ENCODE results near the gene TGFB3. TPM values are rescaled to one million over a fixed set of nuclear protein-coding genes. Genes with fewer than 3 reads are reported as not detected.

TGFB3 gene
- total RNA-seq, 4 donors from 2014 or later = 2.8 to 4.7 (median 3.6) TPM

DNA sequence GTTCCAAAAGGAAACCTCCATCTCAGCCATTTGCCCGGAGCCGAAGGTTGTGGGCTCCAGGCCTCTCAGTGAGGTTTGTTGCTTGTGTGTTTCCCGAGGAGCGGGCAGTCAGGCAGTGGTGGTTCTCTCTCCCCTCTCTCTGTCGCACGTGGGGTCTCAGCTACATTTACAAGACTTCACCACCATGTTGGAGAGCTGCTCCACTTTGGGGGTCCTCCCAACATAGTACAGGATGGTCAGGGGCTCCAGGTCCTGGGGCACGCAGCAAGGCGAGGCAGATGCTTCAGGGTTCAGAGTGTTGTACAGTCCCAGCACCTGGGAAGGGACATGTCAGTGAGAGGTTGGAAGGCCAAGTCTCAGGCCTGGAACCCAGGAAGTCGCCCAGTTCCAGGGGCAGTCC, 22.8 kb downstream of the TGFB3 start:
- WGBS, 2 donors = 95% methylated on average over 9 of the region's 9 CpGs
- no peak overlapping the region for H3K4me3 ChIP-seq (ENCODE audit: low read depth, poor library complexity, severe bottlenecking)
- intact Hi-C loops (cut with DNase I; ENCODE audit: low total_unique reads) = no loop called here
- no peak for DNase-seq (ENCODE audit: low spot score in 2 of 2)
- no peak for TF ChIP-seq POLR2A (IDR thresholded peaks at IDR 0.05)
- TF ChIP-seq, protein P1, sequence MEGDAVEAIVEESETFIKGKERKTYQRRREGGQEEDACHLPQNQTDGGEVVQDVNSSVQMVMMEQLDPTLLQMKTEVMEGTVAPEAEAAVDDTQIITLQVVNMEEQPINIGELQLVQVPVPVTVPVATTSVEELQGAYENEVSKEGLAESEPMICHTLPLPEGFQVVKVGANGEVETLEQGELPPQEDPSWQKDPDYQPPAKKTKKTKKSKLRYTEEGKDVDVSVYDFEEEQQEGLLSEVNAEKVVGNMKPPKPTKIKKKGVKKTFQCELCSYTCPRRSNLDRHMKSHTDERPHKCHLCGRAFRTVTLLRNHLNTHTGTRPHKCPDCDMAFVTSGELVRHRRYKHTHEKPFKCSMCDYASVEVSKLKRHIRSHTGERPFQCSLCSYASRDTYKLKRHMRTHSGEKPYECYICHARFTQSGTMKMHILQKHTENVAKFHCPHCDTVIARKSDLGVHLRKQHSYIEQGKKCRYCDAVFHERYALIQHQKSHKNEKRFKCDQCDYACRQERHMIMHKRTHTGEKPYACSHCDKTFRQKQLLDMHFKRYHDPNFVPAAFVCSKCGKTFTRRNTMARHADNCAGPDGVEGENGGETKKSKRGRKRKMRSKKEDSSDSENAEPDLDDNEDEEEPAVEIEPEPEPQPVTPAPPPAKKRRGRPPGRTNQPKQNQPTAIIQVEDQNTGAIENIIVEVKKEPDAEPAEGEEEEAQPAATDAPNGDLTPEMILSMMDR (IDR thresholded peaks at IDR 0.05) = no peak

DNA sequence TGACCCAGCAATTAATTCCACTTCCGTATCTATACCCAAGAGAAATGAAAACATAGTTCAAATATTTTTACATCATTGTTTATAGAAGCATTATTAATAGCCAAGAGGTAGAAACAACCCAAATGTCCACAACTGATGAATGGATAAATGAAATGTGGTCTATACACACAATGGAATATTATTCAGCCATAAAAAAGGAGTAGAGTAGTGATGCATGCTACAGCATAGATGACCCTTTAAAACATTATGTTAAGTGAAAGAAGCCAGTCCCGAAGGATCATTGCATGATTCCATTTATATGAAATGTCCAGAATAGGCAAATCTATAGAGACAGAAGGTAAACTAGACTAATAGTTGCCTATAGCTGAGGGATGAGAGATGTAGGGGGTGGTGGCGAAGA, 29.3 kb downstream of the TGFB3 start:
- intact Hi-C loops (cut with DNase I; ENCODE audit: low total_unique reads) = no loop called here
- no peak overlapping the region for H3K4me3 ChIP-seq (ENCODE audit: low read depth, poor library complexity, severe bottlenecking)
- TF ChIP-seq POLR2A (IDR thresholded peaks at IDR 0.05) = no peak
- TF ChIP-seq, protein P1 (IDR thresholded peaks at IDR 0.05) = no peak
- no peak for DNase-seq (ENCODE audit: low spot score in 2 of 2)
- 96% methylated on average over 3 of the region's 3 CpGs for WGBS, 2 donors

DNA sequence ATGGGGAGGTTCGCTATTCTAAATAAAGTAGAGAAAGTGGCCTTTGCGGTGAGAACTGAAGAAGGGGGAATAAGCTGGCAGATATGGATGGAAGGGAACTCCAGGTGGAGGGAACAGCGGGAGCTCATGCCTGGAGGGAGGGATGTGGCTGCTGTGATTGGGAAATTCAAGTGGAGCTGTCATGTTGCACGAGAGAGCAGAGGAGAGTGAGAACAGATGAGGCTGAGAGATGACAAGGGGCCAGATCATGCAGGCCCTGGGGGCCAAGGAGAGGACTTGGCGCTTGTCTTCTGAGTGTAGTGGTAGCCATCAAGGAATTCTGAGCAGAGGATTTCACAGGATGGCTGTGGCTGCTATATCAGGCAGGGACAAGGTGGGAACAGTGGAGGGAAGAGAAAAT, 35.0 kb downstream of the TGFB3 start:
- TF ChIP-seq, protein P1 (IDR thresholded peaks at IDR 0.05) = no peak
- TF ChIP-seq POLR2A (IDR thresholded peaks at IDR 0.05) = no peak
- intact Hi-C loops (cut with DNase I; ENCODE audit: low total_unique reads) = no loop called here
- H3K4me3 ChIP-seq (ENCODE audit: low read depth, poor library complexity, severe bottlenecking) = no peak overlapping the region
- 80% methylated on average over 5 of the region's 5 CpGs for WGBS, 2 donors
- DNase-seq (ENCODE audit: low spot score in 2 of 2) = no peak

DNA sequence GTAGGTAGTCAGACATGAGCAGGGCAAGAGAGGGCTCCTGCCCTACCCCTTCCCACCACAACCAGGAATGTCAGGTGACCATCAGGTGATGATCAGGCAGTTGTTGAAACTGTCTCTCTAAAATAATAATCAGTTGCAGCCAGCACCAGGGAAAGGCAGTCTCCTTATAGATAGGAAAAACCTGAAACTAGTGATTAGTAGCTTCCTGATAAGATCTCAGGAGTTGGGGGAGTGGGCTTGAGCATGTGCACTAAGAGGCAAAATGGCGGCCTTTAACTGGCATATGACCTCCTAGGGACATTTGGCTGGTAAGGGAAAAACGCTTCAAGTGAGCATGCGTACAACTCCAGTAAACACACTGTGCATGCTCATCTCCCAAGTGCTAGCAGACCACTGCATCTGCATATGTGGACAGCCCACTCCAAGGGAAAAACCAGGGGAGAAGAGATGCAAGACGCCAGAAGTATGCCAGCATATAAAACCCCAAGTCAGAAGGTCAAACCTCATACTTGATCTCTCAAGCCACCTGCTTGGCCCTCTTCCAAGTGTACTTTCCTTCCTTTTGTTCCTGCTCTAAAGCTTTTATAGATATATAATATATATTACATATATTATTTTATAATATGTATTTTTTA, 37.1 kb downstream of the TGFB3 start:
- TF ChIP-seq, protein P1 (IDR thresholded peaks at IDR 0.05) = no peak
- TF ChIP-seq POLR2A (IDR thresholded peaks at IDR 0.05) = no peak
- WGBS, 2 donors = 90 to 92% methylated on average over 4 of the region's 4 CpGs
- H3K4me3 ChIP-seq (ENCODE audit: low read depth, poor library complexity, severe bottlenecking) = no peak overlapping the region
- DNase-seq (ENCODE audit: low spot score in 2 of 2) = no peak
- intact Hi-C loops (cut with DNase I; ENCODE audit: low total_unique reads) = no loop called here

DNA sequence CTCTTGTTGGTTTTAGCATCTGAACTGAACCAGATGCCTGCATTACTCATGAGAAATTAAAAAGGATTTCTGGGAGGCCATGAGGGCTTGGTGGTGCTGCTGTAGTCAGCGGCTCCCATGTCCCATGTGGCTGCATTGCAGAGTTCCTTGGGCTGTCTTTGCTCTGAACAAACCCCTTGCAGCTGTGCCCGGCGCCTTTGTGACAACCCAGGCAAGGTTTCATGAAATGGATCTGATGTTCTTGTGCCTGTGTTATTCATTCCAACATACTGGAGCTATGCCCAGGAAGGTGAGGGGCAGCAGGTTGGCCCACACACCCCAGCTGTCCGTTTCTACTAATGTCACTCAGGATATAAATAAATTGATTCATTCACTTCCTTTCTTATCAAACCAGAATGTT, 40.8 kb downstream of the TGFB3 start:
- TF ChIP-seq, protein P1 (IDR thresholded peaks at IDR 0.05) = no peak
- no peak for TF ChIP-seq POLR2A (IDR thresholded peaks at IDR 0.05)
- no peak overlapping the region for H3K4me3 ChIP-seq (ENCODE audit: low read depth, poor library complexity, severe bottlenecking)
- intact Hi-C loops (cut with DNase I; ENCODE audit: low total_unique reads) = no loop called here
- 80 to 83% methylated on average over 4 of the region's 4 CpGs for WGBS, 2 donors
- no peak for DNase-seq (ENCODE audit: low spot score in 2 of 2)

- WGBS, 2 donors = 76 to 84% methylated on average over 1 of the region's 1 CpG
Measured at GRCh38 chr14:75939200-75939599, 42.6 kb downstream of the TGFB3 start.

More at GRCh38 chr14:75939200-75939599, 42.6 kb downstream of the TGFB3 start:
- no peak overlapping the region for H3K4me3 ChIP-seq (ENCODE audit: low read depth, poor library complexity, severe bottlenecking)
- DNase-seq (ENCODE audit: low spot score in 2 of 2) = no peak
- no peak for TF ChIP-seq POLR2A (IDR thresholded peaks at IDR 0.05)
- TF ChIP-seq, protein P1 (IDR thresholded peaks at IDR 0.05) = no peak
- intact Hi-C loops (cut with DNase I; ENCODE audit: low total_unique reads) = no loop called here
